Gastrocnemius medialis (tissue), 4 donors: ENCODE results near the gene RHAG.

Experiments used
- CTCF ChIP-seq, 5 experiments: fragments of 450-650 bp in 3 of 5; fragments of 200-600 bp in 2 of 5; sonication (generic) in 2 of 5; IDR thresholded peaks in 4 of 5; conservative IDR thresholded peaks in 1 of 5; 1 replicate in 4 of 5; 2 replicates in 1 of 5; pipeline ENCODE4 v1.5.1; 2016 to 2019; ENCODE audit warnings: antibody characterized with exemption in 5 of 5, mild to moderate bottlenecking in 3 of 5, moderate library complexity in 3 of 5
- POLR2A ChIP-seq, 2 donors: fragments of 450-650 bp; IDR thresholded peaks; one replicate each; pipeline ENCODE4 v1.6.1; 2017; ENCODE audit warnings: antibody characterized with exemption in 2 of 2, mild to moderate bottlenecking in 2 of 2, moderate library complexity in 2 of 2

GRCh38 chr6:49606721-49607390 lies 29.8 kb downstream of the RHAG start:
- TF ChIP-seq CTCF (IDR thresholded peaks at IDR 0.05 in 4 of 5, conservative IDR thresholded peaks at IDR 0.05 in 1 of 5) (peak; percentile 30 to 69 (median 38)), POLR2A (IDR thresholded peaks at IDR 0.05) (no peak)
